Neural progenitor cell (in vitro differentiated cells): Measurements from ENCODE around the gene LRRC59. TPM values are rescaled to one million over a fixed set of nuclear protein-coding genes. Genes with fewer than 3 reads are reported as not detected.

Experiments used
- DNase-seq: peaks from one replicate; pipeline ENCODE4 v3.0.0-alpha.2; 2016; ENCODE audit warnings: low spot score
- H2AFZ ChIP-seq: fragments of 200-600 bp; sonication (generic); replicated peaks from 2 replicates; pipeline ENCODE4 v1.6.1; 2016; ENCODE audit warnings: antibody characterized with exemption
- H3F3A ChIP-seq: fragments of 200-600 bp; sonication (generic); 2 replicates; pipeline ENCODE4 v1.6.1; 2016; ENCODE audit warnings: antibody characterized with exemption, low read depth
- H3K27ac ChIP-seq: fragments of 200-600 bp; sonication (generic); 2 replicates; pipeline ENCODE4 v1.5.1; 2016; ENCODE audit warnings: mild to moderate bottlenecking
- H3K27me3 ChIP-seq: fragments of 200-600 bp; sonication (generic); 2 replicates; pipeline ENCODE4 v1.6.1; 2016; ENCODE audit warnings: mild to moderate bottlenecking, moderate library complexity
- H3K36me3 ChIP-seq: fragments of 200-600 bp; sonication (generic); 2 replicates; pipeline ENCODE4 v1.5.1; 2016
- H3K4me1 ChIP-seq: fragments of 200-600 bp; sonication (generic); 2 replicates; pipeline ENCODE4 v1.6.1; 2016; ENCODE audit warnings: mixed run types
- H3K4me2 ChIP-seq: fragments of 200-600 bp; sonication (generic); 2 replicates; pipeline ENCODE4 v1.6.1; 2016
- H3K4me3 ChIP-seq: fragments of 200-600 bp; sonication (generic); 2 replicates; pipeline ENCODE4 v1.5.1; 2016
- H3K79me2 ChIP-seq: fragments of 200-600 bp; sonication (generic); 2 replicates; pipeline ENCODE4 v1.6.1; 2016; ENCODE audit warnings: low read depth
- H3K9ac ChIP-seq: fragments of 200-600 bp; sonication (generic); 2 replicates; pipeline ENCODE4 v1.6.1; 2016
- H3K9me3 ChIP-seq: fragments of 200-600 bp; sonication (generic); 2 replicates; pipeline ENCODE4 v1.5.1; 2016; ENCODE audit warnings: low read depth
- H4K20me1 ChIP-seq: fragments of 200-600 bp; sonication (generic); 2 replicates; pipeline ENCODE4 v1.6.1; 2016; ENCODE audit warnings: low read depth
- H3K27ac Mint-ChIP-seq: 3 replicates; pipeline ENCODE4 v1.8.0; 2021; ENCODE audit warnings: mixed read lengths
- H3K27me3 Mint-ChIP-seq: 2 replicates; pipeline ENCODE4 v1.8.0; 2022; ENCODE audit warnings: low read depth, mild to moderate bottlenecking, inconsistent platforms, moderate library complexity, mixed read lengths; ENCODE audit not compliant: insufficient read depth
- H3K36me3 Mint-ChIP-seq: 3 replicates; pipeline ENCODE4 v1.8.0; 2021; ENCODE audit warnings: mixed read lengths
- H3K4me1 Mint-ChIP-seq: 3 replicates; pipeline ENCODE4 v1.8.0; 2021; ENCODE audit warnings: mixed read lengths
- H3K4me3 Mint-ChIP-seq: 3 replicates; pipeline ENCODE4 v1.8.0; 2021; ENCODE audit warnings: mild to moderate bottlenecking, moderate library complexity, mixed read lengths
- H3K9me3 Mint-ChIP-seq: 3 replicates; pipeline ENCODE4 v1.8.0; 2020; ENCODE audit warnings: mixed read lengths
- CTCF ChIP-seq: fragments of 200-600 bp; sonication (generic); IDR thresholded peaks from 2 replicates; pipeline ENCODE4 v1.5.1; 2017; ENCODE audit warnings: antibody characterized with exemption, mild to moderate bottlenecking
- EZH2 ChIP-seq: fragments of 200-600 bp; sonication (generic); IDR thresholded peaks from 2 replicates; pipeline ENCODE4 v1.6.1; 2017; ENCODE audit warnings: antibody characterized with exemption, mild to moderate bottlenecking, moderate library complexity
- EZH2phosphoT487 ChIP-seq: fragments of 200-600 bp; sonication (generic); IDR thresholded peaks from 2 replicates; pipeline ENCODE4 v1.6.1; 2017; ENCODE audit warnings: antibody characterized with exemption
- total RNA-seq: library from RNA; depleted of rRNA; stranded (reverse); fragments of >200 nt; gene quantifications from 2 replicates; pipeline ENCODE4 v1.2.3, GENCODE V29; 2015; ENCODE audit warnings: low replicate concordance

The LRRC59 gene
- total RNA-seq, 1 donor from 2014 or later: 57.0 TPM

DNA sequence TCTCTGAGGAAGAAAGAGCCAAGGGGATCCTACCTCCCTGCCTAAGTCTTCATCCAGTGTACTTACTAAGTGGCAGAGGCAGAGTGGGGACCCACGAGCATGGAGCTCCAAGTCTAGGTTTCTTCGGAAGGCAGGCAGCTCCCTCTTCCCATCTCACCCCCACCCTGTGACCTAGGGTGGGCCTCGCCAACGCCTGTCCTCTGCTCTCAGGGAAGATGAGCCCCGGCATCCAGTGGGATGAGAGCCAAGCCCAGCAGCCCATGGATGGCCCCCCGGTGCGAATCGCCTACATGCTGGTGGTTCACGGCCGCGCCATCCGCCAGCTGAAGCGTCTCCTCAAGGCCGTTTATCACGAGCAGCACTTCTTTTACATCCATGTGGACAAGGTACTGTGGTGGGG is 43.1 kb downstream of the LRRC59 start:
- no peak overlapping the region for H3K27ac ChIP-seq
- H3K27me3 ChIP-seq: no peaks in the 10 kb centered on the region
- TF ChIP-seq CTCF (no peak), EZH2phosphoT487 (no peak), EZH2 (no peak)
- H3K4me3 ChIP-seq: no peak overlapping the region
- no peaks in the 10 kb centered on the region for H3F3A ChIP-seq
- no peaks in the 10 kb centered on the region for H3K9me3 ChIP-seq
- no peak overlapping the region for H2AFZ ChIP-seq
- Mint-ChIP-seq H3K4me1 (peaks cover 3% of the 10 kb centered on the region), H3K4me3 (no peak overlapping the region), H3K27ac (no peak overlapping the region), H3K27me3 (peaks cover 3% of the 10 kb centered on the region), H3K36me3 (peaks cover 12% of the 10 kb centered on the region), H3K9me3 (no peaks in the 10 kb centered on the region)
- no peaks in the 10 kb centered on the region for H3K79me2 ChIP-seq
- H4K20me1 ChIP-seq: peaks cover 12% of the 10 kb centered on the region
- no peaks in the 10 kb centered on the region for H3K4me1 ChIP-seq
- no peaks in the 10 kb centered on the region for H3K36me3 ChIP-seq
- no peak overlapping the region for H3K9ac ChIP-seq
- no peak overlapping the region for H3K4me2 ChIP-seq
- DNase-seq: no peak

GRCh38 chr17:50353600-50354195 is 43.6 kb downstream of the LRRC59 start:
- no peaks in the 10 kb centered on the region for H3K9me3 ChIP-seq
- no peak for DNase-seq
- peaks cover 13% of the 10 kb centered on the region for H4K20me1 ChIP-seq
- no peak overlapping the region for H3K4me2 ChIP-seq
- Mint-ChIP-seq H3K4me1 (peaks cover 5% of the 10 kb centered on the region), H3K27ac (no peak overlapping the region), H3K4me3 (no peak overlapping the region), H3K9me3 (no peaks in the 10 kb centered on the region), H3K27me3 (peaks cover 3% of the 10 kb centered on the region), H3K36me3 (peaks cover 11% of the 10 kb centered on the region)
- no peaks in the 10 kb centered on the region for H3K36me3 ChIP-seq
- no peak overlapping the region for H3K4me3 ChIP-seq
- no peaks in the 10 kb centered on the region for H3F3A ChIP-seq
- H3K4me1 ChIP-seq: no peaks in the 10 kb centered on the region
- H3K27me3 ChIP-seq: no peaks in the 10 kb centered on the region
- no peak for TF ChIP-seq CTCF
- no peak for TF ChIP-seq EZH2phosphoT487
- TF ChIP-seq EZH2: no peak
- H3K9ac ChIP-seq: no peak overlapping the region
- no peak overlapping the region for H2AFZ ChIP-seq
- H3K27ac ChIP-seq: no peak overlapping the region
- H3K79me2 ChIP-seq: no peaks in the 10 kb centered on the region

DNA sequence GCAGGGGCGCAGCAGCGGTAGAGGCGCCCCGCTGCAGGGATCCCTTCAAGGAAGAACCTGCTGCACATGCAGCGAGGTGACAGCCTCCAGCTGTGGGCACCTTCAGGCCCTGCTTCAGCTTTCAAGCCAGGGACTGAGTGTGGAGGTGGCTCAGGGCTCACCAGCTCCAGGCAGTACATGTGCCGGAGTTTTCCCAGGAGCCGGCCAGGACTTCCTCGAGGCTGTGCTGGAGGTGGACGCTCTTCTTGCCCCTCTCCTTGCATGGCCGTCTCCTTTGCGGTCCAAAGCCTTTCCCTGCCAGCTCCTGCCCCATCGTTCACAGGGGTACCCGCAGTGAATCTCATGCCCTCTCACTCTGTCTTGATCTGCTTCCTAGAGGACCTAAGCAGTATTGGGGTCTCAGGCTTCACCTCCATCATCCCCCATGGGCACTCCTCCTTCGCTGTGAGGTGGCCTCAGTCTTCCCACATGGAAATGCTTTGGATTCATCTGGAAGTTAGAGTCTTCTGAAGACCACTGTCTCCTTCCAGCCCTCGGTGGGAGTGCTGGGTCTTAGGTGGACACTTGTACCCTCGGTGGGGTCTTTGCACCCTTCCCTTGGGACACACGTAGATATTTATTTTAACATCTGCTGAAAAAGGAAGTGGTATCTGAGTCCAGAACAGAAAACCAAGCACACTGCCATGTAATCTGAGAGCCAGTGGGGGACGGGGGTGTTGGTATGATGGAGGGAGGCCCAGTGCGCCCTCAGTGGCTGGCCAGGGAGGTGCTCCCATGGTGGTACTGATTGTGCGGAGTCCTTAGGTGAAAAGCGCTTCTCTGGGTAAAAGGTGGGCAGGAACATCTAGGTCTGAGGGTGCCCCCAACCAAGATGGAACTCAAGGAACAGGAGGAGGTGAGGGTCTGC is 44.4 kb downstream of the LRRC59 start:
- H3K79me2 ChIP-seq: peaks cover 3% of the 10 kb centered on the region
- no peak overlapping the region for H3K4me2 ChIP-seq
- peaks cover 21% of the 10 kb centered on the region for H4K20me1 ChIP-seq
- no peak overlapping the region for H3K9ac ChIP-seq
- no peak overlapping the region for H2AFZ ChIP-seq
- peaks cover 6% of the 10 kb centered on the region for H3K4me1 ChIP-seq
- no peaks in the 10 kb centered on the region for H3F3A ChIP-seq
- H3K27me3 Mint-ChIP-seq: peaks cover 8% of the 10 kb centered on the region
- no peaks in the 10 kb centered on the region for H3K27me3 ChIP-seq
- H3K4me1 Mint-ChIP-seq: peaks cover 12% of the 10 kb centered on the region
- H3K9me3 ChIP-seq: no peaks in the 10 kb centered on the region
- no peaks in the 10 kb centered on the region for H3K36me3 ChIP-seq
- H3K4me3 Mint-ChIP-seq: no peak overlapping the region
- no peak overlapping the region for H3K27ac Mint-ChIP-seq
- H3K9me3 Mint-ChIP-seq: no peaks in the 10 kb centered on the region
- H3K4me3 ChIP-seq: no peak overlapping the region
- peaks cover 11% of the 10 kb centered on the region for H3K36me3 Mint-ChIP-seq
- no peak overlapping the region for H3K27ac ChIP-seq
- no peak for DNase-seq
- TF ChIP-seq EZH2 (no peak), EZH2phosphoT487 (no peak), CTCF (no peak)
